ENCODE measurements around the gene FBXO42.
"Not testable (repeated sequence)": the region's sequence is repeated elsewhere in the genome, so short reads cannot be mapped to it uniquely, and the experiment has no call there.

FBXO42 gene

GRCh38 chr1:16242556-16243214 lies 109.6 kb downstream of the FBXO42 start:
- no peak for DNase-seq

DNA sequence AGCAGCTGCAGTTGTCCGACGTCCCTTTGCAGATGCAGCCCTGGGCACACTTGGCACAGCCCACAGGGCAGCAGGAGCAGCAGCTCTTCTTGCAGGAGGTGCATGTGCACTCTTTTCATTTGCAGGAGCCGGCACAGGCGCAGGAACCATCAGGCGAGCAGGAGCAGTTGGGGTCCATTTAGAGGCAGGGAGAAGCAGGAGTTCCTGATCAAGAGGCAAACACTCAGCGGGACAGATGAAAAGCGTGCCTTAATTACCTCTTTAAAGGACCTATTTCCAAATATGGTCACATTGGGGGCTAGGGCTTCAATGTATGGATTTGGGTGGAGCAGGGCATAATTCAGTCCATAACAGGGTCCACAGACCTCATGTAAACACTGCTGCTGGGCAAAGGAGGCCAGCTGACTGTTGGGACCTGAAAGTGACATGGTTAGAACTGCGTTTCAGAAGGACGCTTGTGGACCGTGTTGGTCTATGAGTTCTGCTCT lies 111.0 kb downstream of the FBXO42 start:
- DNase-seq = no peak

GRCh38 chr1:16239972-16240491 lies 112.2 kb downstream of the FBXO42 start:
- DNase-seq = no peak

GRCh38 chr1:16237343-16237830 lies 114.9 kb downstream of the FBXO42 start:
- no peak for DNase-seq

GRCh38 chr1:16236511-16237342 lies 115.6 kb downstream of the FBXO42 start, which contains the start of gene CPLANE2:
CPLANE2 (minus strand) TSS chr1:16237183; CDS start chr1:16236742, 441 bp downstream.
- peak; percentile 89 for DNase-seq

- no peak for DNase-seq
Observed at GRCh38 chr1:16235944-16236510, 116.3 kb downstream of the FBXO42 start.

- no peak for DNase-seq
Observed at GRCh38 chr1:16235347-16235746, 116.9 kb downstream of the FBXO42 start.

GRCh38 chr1:16233431-16233830 lies 118.8 kb downstream of the FBXO42 start:
- no peak for DNase-seq

DNA sequence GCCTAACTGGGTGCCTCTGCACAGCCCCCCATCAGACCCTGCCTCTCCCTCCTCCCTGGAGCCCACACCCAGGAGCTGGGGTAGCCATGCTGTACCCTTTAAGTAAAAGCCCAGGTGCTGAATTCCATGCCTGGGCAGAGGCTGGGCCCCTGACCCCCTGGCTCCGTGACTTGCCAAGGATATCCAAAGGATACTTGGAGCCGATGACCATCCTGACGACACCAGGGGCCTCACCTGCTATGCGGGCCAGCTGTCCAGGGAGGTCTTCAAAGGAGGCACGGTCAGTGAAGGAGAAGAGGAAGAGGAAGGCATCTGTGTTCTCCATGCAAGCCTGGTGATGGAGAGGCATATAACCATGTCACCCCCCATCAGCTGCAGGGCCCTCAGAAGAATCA lies 120.0 kb downstream of the FBXO42 start:
- DNase-seq = no peak

GRCh38 chr1:16231331-16232315 lies 120.7 kb downstream of the FBXO42 start:
- DNase-seq = no peak

DNA sequence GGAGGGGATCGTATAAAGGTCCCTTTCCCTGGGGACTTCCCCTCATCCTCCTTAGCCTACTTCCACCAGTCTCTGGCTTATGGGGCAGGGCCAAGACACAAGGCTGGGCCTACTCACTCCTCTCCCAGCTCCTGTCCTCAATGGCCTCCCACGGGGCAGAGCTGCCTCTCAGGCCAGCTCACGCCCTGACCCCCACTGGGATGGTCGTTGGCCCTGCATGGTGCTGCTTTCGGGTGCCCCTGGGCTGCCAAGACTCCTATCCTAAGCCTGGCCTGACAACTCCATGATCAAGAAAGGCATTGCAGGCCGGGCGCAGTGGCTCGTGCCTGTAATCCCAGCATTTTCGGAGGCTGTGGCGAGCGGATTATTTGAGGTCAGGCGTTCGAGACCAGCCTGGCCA lies 121.5 kb downstream of the FBXO42 start:
- no peak for DNase-seq

DNA sequence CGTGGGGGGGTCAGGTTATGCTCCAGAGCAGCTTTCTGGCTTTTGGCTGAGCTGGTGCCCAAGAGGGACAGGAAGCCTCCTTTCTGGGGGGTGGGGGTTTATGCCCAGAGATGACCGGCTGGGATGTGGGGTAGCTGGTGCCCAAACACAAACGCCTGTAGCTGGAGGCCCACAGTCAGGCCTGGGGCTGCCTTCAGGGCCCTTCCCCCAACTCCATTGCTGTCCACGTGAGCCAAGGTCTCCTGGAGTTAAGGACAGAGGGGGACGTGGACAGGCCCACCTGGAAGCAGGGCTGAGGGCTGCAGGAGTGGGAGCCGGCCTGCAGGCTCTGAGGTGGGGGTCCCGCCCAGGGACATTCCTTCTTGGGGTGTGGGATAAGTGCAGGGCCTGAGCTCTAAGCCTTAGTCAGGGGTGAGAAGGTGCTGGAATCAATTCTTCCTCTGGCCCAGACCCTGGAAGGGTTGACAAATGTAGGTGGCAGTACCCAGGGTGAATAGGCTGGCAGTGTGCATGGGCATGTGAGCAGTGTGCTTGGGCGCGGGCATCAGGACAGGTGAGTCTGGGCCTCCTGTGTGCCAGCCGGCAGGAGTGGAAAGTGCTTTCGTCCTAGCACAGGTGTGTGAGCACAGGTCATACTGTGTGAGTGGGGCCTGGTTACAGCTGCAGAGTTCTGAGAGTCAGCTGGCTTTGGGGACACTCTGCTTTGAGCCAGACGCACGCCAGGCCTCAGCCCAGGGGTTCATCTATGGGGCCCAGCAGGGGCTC lies 122.1 kb downstream of the FBXO42 start:
- no peak for DNase-seq

- no peak for DNase-seq
Observed at GRCh38 chr1:16226490-16227179, 125.6 kb downstream of the FBXO42 start.

- DNase-seq = no peak
Observed at GRCh38 chr1:16226129-16226489, 126.2 kb downstream of the FBXO42 start.

DNA sequence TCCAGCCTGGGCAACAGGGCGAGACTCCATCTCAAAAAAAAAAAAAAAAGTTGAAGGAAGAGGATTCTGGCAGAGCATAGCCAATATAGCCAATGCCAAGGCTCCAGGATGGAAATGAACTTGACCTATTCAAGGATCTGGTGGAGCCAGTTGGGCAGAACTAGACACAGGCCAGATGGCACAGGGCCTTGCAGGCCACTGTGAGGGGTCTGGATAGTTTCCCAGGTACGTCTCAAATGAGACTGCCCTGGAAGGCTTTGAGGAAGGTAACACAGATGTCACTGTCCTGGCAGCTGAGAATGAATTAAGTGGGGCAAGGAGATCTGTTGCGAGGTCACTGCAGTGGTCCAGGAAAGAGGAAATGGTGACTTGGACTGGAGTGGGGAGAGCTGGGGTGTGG lies 127.8 kb downstream of the FBXO42 start:
- DNase-seq = no peak

- DNase-seq = not testable (repeated sequence)
Observed at GRCh38 chr1:16222716-16223115, 129.6 kb downstream of the FBXO42 start.

DNA sequence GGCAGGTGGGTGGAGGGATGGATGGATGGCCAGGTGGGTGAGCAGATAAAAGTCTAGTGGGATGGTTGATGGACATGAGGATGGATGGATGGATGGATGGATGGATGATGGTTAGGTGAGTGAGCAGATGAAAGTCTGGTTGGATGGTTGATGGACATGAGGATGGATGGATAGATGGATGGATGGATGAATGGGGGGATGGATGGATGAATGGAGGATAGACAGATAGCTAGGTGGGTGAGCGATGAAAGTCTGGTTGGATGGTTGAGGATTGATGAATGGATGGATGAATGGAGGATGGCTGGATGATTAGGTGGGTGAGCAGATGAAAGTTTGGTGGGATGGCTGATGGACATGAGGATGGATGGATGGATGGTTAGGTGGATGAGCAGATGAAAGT lies 130.8 kb downstream of the FBXO42 start:
- DNase-seq = no peak

- no peak for DNase-seq
Observed at GRCh38 chr1:16219968-16220500, 132.2 kb downstream of the FBXO42 start.

DNA sequence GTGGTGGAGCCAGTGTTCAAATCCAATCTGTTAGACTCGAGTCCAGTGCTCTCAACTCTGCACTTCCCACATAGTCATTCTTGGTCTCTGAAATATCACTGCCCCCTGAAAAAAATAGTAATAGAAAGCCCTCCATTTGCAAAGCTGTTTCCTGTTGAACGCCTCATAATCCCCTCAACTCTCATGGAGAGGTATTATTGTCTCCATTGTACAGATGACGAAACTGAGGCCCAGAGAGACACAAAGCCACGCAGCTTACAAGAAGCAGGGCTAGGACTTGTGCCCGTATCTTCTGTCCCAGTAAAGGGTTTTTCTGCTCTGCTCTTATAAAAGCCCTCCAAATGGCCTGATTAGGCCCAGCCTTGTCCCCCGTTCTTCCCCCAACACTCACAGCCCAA lies 133.6 kb downstream of the FBXO42 start:
- no peak for DNase-seq

DNA sequence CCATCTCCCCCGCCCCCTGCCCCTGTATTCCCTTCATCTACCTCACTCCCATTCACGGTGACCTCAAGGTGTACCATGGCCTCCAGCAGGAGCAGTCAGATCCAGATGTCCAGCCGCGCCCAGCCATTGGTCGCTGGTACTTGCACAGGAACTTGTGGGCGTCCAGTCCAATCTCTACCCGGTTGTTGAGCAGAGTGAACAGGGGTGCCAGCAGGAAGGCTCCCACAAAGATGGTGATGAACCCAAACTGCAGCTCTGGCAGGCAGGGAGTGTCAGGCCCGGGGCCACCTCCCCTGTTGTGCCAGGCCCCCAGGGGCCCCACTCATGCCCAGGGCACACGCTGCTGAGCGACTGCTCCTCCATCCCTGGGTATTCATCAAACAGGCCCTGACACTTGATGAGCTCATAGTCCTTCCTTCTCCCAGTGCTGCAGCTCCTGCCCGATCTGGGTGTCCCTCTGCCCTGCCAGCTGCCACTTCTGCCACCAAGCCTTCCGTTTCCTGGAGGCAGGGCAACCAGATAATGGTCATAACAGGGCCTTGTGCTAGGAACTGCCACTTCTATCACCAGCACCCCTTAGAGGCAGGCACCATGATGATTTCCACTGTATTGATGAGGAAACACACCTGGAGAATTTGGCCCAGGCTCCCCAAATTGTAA lies 134.1 kb downstream of the FBXO42 start:
- no peak for DNase-seq

Data from fibroblast of skin of scalp (primary cell).